LNCAP (cell line): Measurements from ENCODE around the gene MMP11.

Experiments
- CTCF ChIP-seq: fragments of 450-650 bp; IDR thresholded peaks from 2 replicates; pipeline ENCODE4 v1.5.1; 2017; ENCODE audit warnings: mild to moderate bottlenecking

MMP11 gene

DNA sequence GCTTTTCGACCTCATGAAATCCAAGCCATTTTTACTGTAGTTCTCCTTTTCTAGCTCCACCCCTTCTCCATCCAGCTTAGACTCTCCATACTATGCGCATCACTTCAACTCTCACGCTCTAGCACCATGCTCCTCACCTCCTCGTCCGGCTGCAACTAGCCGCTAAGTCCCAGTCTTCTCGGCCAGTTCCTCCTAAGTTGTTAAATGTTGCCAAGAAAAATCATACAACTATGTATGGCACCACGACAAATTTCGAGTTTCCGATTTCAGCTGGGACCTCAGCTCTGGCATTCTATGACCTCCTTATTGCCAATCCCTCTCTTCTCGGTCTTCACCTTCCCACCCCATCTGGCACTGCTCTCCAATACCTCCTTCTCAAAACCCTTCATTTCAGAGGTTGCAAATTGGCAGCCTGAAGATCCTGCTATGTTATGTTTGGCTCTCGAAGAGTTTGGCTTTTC lies 22.8 kb upstream of the MMP11 start:
- TF ChIP-seq CTCF: no peak

GRCh38 chr22:23750367-23750713 lies 22.3 kb upstream of the MMP11 start:
- TF ChIP-seq CTCF: no peak

DNA sequence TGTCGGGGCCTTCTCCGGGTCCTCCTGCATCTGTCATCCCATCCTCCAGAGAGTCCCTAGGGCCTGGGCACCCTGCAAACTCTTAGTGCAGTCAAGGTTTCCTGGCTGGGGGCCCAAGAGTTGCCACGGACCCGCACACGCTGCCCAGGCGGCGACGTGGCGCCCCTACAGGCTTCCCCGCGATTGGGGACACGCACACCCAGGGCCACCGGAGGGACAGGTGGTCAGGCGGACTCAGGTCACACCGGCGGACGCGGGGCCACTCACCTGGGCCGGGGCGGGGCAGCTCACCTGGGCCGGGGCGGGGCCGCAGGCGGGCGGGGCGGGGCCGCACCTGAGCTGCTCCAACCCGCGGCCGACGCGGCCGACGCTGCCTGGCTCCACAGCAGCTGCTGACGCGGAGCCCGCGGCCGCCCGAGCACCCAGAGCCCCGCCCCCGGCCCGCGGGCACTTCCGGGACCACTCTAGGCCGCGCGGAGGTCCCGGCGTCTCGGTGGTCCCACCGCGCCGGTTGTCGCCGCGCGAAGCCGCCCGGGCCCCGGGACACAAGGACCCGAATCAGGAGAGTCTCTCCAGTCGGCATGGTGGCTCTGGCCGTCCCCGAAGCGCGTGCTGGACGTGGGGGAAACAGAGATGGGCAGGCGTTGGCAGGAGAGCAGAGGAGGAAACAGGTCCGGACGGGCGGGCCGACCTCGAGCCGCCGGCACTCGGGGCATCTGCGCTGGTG lies 21.8 kb upstream of the MMP11 start, which contains the start of gene ZNF70:
TSS of gene ZNF70 (minus strand) at position 399 of the 727 bp plus-strand sequence. CDS start 5,972 bp downstream, outside the sequence.
- TF ChIP-seq CTCF: no peak

DNA sequence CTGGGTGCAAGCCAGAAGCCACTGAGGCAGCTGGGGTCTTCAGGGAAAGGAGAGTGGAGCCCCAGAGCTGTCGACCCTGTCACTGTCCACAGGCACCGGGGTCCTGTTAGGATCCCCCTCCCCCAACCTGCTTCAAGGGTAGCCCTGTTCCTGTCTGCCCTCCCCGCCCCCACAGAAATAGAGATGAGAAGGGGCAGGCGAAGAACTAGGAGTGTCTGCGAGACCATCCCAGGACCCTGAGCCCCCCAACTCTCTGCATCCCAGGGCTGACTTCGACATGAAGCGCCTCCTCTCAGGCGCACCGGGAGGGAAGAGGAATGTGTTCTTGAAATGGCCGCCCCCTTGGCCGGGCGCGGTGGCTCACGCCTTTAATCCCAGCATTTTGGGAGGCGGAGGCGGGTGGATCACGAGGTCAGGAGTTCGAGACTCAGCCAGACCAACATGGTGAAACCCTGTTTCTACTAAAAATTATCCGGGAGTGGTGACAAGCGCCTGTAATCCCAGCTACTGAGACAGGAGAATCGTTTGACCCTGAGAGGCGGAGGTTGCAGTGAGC lies 21.1 kb upstream of the MMP11 start:
- no peak for TF ChIP-seq CTCF

GRCh38 chr22:23752090-23752691 lies 20.5 kb upstream of the MMP11 start:
- no peak for TF ChIP-seq CTCF

DNA sequence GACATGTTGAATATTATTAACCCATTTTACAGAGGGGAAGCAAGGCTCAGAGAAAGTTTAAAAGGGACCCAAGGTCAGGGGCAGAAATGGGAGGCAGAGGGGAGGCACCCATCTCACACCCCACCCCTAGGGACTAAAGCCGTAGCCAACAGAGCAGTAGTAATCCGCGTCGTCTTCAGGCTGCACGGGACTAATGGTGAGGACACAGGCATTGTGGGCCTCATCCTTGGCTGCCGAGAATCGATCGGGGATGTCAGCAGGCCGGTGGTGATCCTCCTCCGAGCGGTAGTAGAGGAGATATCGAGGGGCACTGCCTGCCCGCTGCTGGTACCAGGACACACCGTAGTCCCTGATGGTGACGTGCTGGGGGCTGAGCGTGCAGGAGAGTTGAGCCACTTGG lies 19.9 kb upstream of the MMP11 start:
- no peak for TF ChIP-seq CTCF

- no peak for TF ChIP-seq CTCF
These were observed 19.3 kb upstream of the MMP11 start for GRCh38 chr22:23753385-23753784.
